ENCODE results near the gene FAM200C.

DNA sequence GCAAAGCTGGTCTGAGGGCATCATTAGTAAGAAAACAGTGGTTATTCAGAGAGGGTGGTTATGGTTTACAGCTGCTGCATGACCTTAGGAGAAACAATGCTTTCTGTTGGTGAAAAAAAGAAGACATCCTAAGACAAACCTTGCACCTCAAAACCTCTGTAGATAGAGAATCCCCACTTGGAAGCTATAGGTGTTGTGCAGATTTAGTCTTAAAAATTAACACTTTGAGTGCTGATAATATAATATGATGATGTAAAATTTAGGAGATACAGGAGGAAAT, 20.4 kb upstream of the FAM200C start:
- TF ChIP-seq, protein P1, sequence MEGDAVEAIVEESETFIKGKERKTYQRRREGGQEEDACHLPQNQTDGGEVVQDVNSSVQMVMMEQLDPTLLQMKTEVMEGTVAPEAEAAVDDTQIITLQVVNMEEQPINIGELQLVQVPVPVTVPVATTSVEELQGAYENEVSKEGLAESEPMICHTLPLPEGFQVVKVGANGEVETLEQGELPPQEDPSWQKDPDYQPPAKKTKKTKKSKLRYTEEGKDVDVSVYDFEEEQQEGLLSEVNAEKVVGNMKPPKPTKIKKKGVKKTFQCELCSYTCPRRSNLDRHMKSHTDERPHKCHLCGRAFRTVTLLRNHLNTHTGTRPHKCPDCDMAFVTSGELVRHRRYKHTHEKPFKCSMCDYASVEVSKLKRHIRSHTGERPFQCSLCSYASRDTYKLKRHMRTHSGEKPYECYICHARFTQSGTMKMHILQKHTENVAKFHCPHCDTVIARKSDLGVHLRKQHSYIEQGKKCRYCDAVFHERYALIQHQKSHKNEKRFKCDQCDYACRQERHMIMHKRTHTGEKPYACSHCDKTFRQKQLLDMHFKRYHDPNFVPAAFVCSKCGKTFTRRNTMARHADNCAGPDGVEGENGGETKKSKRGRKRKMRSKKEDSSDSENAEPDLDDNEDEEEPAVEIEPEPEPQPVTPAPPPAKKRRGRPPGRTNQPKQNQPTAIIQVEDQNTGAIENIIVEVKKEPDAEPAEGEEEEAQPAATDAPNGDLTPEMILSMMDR (conservative IDR thresholded peaks at IDR 0.05 in 1 of 2, IDR thresholded peaks at IDR 0.05 in 1 of 2; ENCODE audit: extremely low read depth in 1 of 2, insufficient read depth in 1 of 2, low read depth in 1 of 2, low read length in 2 of 2): no peak
- no peak for TF ChIP-seq EZH2 (IDR thresholded peaks at IDR 0.05; ENCODE audit: borderline replicate concordance, low read length)
